Endothelial cell of umbilical vein (primary cell): ENCODE results near the gene RFPL1. TPM values are rescaled to one million over a fixed set of nuclear protein-coding genes. Genes with fewer than 3 reads are reported as not detected.

Experiments
- BruUV-seq: library from RNA; stranded (reverse); fragments of 400-500 nt; replicated peaks from 2 replicates; lab custom pipeline; 2021; lab: Mats Ljungman, UMichigan
- CTCF ChIA-PET: fragments of 300-600, 350-600 bp; sonication (Branson Sonifier 250); formaldehyde crosslinking; loops from one replicate; lab custom pipeline; 2021; ENCODE audit warnings: antibody characterized with exemption, inconsistent platforms; lab: Charles Lee
- POLR2A ChIA-PET: fragments of 300-600, 350-600 bp; sonication (Branson Sonifier 250); formaldehyde crosslinking; loops from one replicate; lab custom pipeline; 2021; ENCODE audit warnings: antibody characterized with exemption, inconsistent platforms; lab: Charles Lee
- DNase-seq: peaks from one replicate; pipeline ENCODE4 v3.0.0-alpha.2; 2011; ENCODE audit warnings: low read depth, low spot score
- FAIRE-seq: peaks from 2 replicates; lab custom pipeline; 2011; peaks lifted over from hg19 to GRCh38; lab: Jason Lieb, UNC
- H2AFZ ChIP-seq: 2 replicates; pipeline ENCODE4 v1.6.0; 2012; ENCODE audit warnings: low read depth, low read length, control low read depth, inconsistent platforms
- H3K27ac ChIP-seq: 2 replicates; pipeline ENCODE4 v1.5.1; 2011; ENCODE audit warnings: low read depth, mild to moderate bottlenecking, control low read depth, low read length, moderate library complexity; ENCODE audit not compliant: insufficient read depth
- H3K27me3 ChIP-seq, 2 experiments: 2 replicates each; pipeline versions ENCODE4 v1.6.0 to v1.6.1; 2011; ENCODE audit warnings: low read length in 2 of 2, mixed read lengths in 1 of 2; ENCODE audit not compliant: control insufficient read depth in 2 of 2, insufficient read depth in 2 of 2
- H3K36me3 ChIP-seq, 2 experiments: 2 replicates in 1 of 2; 3 replicates in 1 of 2; pipeline ENCODE4 v1.5.1; 2011; ENCODE audit warnings: low read length in 2 of 2, mild to moderate bottlenecking in 1 of 2, moderate library complexity in 1 of 2; ENCODE audit not compliant: control insufficient read depth in 2 of 2, insufficient read depth in 2 of 2; ENCODE audit errors: extremely low read depth in 1 of 2
- H3K4me1 ChIP-seq: 3 replicates; pipeline ENCODE4 v1.5.1; 2011; ENCODE audit warnings: mild to moderate bottlenecking, low read length; ENCODE audit not compliant: control insufficient read depth, insufficient read depth; ENCODE audit errors: extremely low read depth
- H3K4me2 ChIP-seq: 2 replicates; pipeline ENCODE4 v1.6.1; 2011; ENCODE audit warnings: low read length, control low read depth, mixed read lengths; ENCODE audit not compliant: insufficient read depth
- H3K4me3 ChIP-seq, 3 experiments: fragments of 200-600 bp in 1 of 3; sonication (generic), shearing (Covaris generic) in 1 of 3; replicated peaks in 1 of 3; 2 replicates each; pipeline ENCODE4 v1.5.1; 2011 to 2016; ENCODE audit warnings: control low read depth in 3 of 3, low read length in 3 of 3, mild to moderate bottlenecking in 2 of 3, inconsistent platforms in 1 of 3, low read depth in 1 of 3, moderate library complexity in 1 of 3; ENCODE audit not compliant: insufficient read depth in 1 of 3
- H3K79me2 ChIP-seq: 2 replicates; pipeline ENCODE4 v1.6.0; 2012; ENCODE audit warnings: low read length, inconsistent platforms; ENCODE audit not compliant: control insufficient read depth, insufficient read depth
- H3K9ac ChIP-seq: replicated peaks from 2 replicates; pipeline ENCODE3; 2011; ENCODE audit warnings: low read length, control low read depth; ENCODE audit not compliant: insufficient read depth; ENCODE audit errors: extremely low read depth
- H3K9me1 ChIP-seq: replicated peaks from 3 replicates; pipeline ENCODE4 v1.6.0; 2011; ENCODE audit warnings: mild to moderate bottlenecking, low read length; ENCODE audit not compliant: control insufficient read depth, insufficient read depth; ENCODE audit errors: extremely low read depth
- H3K9me3 ChIP-seq: replicated peaks from 2 replicates; pipeline ENCODE4 v1.5.1; 2012; ENCODE audit warnings: low read length, inconsistent platforms; ENCODE audit not compliant: control insufficient read depth, insufficient read depth
- H4K20me1 ChIP-seq: replicated peaks from 2 replicates; pipeline ENCODE3; 2011; ENCODE audit warnings: mild to moderate bottlenecking, low read length; ENCODE audit not compliant: control insufficient read depth, insufficient read depth; ENCODE audit errors: extremely low read depth
- EZH2 ChIP-seq: IDR thresholded peaks from 2 replicates; pipeline ENCODE4 v1.6.1; 2012; ENCODE audit warnings: borderline replicate concordance, low read depth, mild to moderate bottlenecking, moderate library complexity, low read length, inconsistent platforms; ENCODE audit not compliant: severe bottlenecking
- FOS ChIP-seq: IDR thresholded peaks from 2 replicates; pipeline ENCODE4 v1.6.1; 2011; ENCODE audit warnings: mild to moderate bottlenecking, low read length, moderate library complexity, borderline replicate concordance; ENCODE audit not compliant: insufficient read depth
- GATA2 ChIP-seq: IDR thresholded peaks from 2 replicates; pipeline ENCODE4 v1.7.0; 2011; ENCODE audit warnings: low read depth, mild to moderate bottlenecking, moderate library complexity, mixed read lengths, low read length; ENCODE audit not compliant: insufficient read length, insufficient read depth
- JUN ChIP-seq: IDR thresholded peaks from 2 replicates; pipeline ENCODE4 v1.6.1; 2011; ENCODE audit warnings: borderline replicate concordance, low read depth; ENCODE audit not compliant: insufficient read length, insufficient read depth
- MYC ChIP-seq: IDR thresholded peaks from one replicate; pipeline ENCODE4 v1.6.1; 2011; ENCODE audit warnings: mild to moderate bottlenecking, low read depth, low read length
- POLR2A ChIP-seq: IDR thresholded peaks from 2 replicates; pipeline ENCODE4 v1.6.1; 2012; ENCODE audit warnings: low read depth, mild to moderate bottlenecking, control low read depth, low read length
- POLR2AphosphoS5 ChIP-seq: IDR thresholded peaks from 2 replicates; pipeline ENCODE4 v1.6.1; 2012; ENCODE audit warnings: low read depth, mild to moderate bottlenecking, control low read depth, low read length, moderate library complexity; ENCODE audit not compliant: insufficient read depth
- dilution Hi-C: fragments of 300-500 bp; cut with MboI; formaldehyde crosslinking; loops from one replicate; pipeline ENCODE4 v1.15.0; 2019; ENCODE audit warnings: low sequenced_read_pairs; ENCODE audit not compliant: extremely low pct_ligation_motif_present
- intact Hi-C: fragments of 100-400 bp; cut with micrococcal nuclease; formaldehyde crosslinking; loops from one replicate; pipeline ENCODE4 v1.10.0; 2022
- polyA plus RNA-seq, 4 experiments: library from polyadenylated mRNA; depleted of rRNA in 3 of 4; stranded (reverse) in 3 of 4; unstranded in 1 of 4; fragments of >200 nt; gene quantifications; 2 replicates each; pipeline versions ENCODE4 v1.2.1 to v1.2.3, GENCODE V29; 2011 to 2012; ENCODE audit warnings: missing spikeins in 1 of 4
- total RNA-seq: library from RNA; stranded (reverse); gene quantifications from 2 replicates; pipeline ENCODE4 v1.2.3, GENCODE V29; 2021
- TF ChIP-seq, protein P1 (sequence below), 2 donors: IDR thresholded peaks; 1 replicate in 1 of 2; 2 replicates in 1 of 2; pipeline ENCODE4 v1.5.1; 2011; ENCODE audit warnings: low read length in 2 of 2, mild to moderate bottlenecking in 2 of 2, moderate library complexity in 2 of 2, control low read depth in 1 of 2, inconsistent platforms in 1 of 2, low read depth in 1 of 2; ENCODE audit not compliant: insufficient read depth in 1 of 2; ENCODE audit errors: extremely low read depth in 1 of 2
- TF ChIP-seq, protein P2 (sequence below): IDR thresholded peaks from 2 replicates; pipeline ENCODE4 v1.6.1; 2011; ENCODE audit not compliant: insufficient read depth, insufficient read length

RFPL1 gene
- total and polyA plus RNA-seq, 2 donors (not counting 3 experiments of a cell fraction or from before 2014, with no cell fraction given) = not detected

DNA sequence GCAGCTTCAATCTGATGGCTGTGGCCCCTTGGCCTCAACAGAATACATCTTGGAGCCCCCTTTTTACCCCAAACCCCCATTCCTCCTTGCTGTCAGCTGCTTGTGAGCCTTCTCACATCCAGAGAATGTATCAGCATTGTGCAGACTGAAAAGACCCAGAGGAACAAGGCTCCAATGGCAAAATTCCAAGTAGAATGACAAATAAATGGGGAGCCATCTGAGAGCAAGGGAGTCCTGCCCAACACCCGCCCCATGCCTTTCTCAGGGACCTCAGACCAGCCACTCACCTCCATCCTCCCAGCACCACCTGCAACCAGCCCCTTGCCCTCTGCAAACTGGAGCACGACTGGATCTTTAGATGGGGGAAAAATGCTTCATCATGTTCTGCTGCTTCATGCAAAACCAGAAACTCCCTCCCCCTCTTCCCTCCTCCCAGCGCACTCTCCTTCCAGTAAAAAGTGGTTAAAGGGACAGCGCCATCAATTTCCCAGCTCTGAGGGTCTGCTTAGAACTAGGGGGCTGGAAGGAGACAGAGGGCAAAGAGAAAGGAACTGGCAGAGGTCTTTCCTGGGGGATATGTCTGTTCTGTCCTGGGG, 39.4 kb downstream of the RFPL1 start:
- TF ChIP-seq EZH2 (no peak), POLR2A (no peak), MYC (no peak), JUN (no peak), GATA2 (no peak), FOS (no peak), POLR2AphosphoS5 (no peak)
- TF ChIP-seq, protein P1, sequence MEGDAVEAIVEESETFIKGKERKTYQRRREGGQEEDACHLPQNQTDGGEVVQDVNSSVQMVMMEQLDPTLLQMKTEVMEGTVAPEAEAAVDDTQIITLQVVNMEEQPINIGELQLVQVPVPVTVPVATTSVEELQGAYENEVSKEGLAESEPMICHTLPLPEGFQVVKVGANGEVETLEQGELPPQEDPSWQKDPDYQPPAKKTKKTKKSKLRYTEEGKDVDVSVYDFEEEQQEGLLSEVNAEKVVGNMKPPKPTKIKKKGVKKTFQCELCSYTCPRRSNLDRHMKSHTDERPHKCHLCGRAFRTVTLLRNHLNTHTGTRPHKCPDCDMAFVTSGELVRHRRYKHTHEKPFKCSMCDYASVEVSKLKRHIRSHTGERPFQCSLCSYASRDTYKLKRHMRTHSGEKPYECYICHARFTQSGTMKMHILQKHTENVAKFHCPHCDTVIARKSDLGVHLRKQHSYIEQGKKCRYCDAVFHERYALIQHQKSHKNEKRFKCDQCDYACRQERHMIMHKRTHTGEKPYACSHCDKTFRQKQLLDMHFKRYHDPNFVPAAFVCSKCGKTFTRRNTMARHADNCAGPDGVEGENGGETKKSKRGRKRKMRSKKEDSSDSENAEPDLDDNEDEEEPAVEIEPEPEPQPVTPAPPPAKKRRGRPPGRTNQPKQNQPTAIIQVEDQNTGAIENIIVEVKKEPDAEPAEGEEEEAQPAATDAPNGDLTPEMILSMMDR (IDR thresholded peaks at IDR 0.05; ENCODE audit: extremely low read depth in 1 of 2, insufficient read depth in 1 of 2, low read depth in 1 of 2, low read length in 2 of 2) = no peak
- TF ChIP-seq, protein P2, sequence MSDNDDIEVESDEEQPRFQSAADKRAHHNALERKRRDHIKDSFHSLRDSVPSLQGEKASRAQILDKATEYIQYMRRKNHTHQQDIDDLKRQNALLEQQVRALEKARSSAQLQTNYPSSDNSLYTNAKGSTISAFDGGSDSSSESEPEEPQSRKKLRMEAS = no peak

More for the DNA sequence above, 39.4 kb downstream of the RFPL1 start:
- ChIA-PET CTCF (interaction anchor here (1.1 kb wide), 1 partner anchor 9 kb away, joined by 3 read pairs; no protein-coding TSS in a partner anchor), POLR2A (no interaction called here)
- H3K27me3 ChIP-seq = peaks cover 48% of the 10 kb centered on the region in 2 experiments
- no peaks in the 10 kb centered on the region for H3K9me3 ChIP-seq
- intact Hi-C loops = loop anchor here (10.0 kb wide), 1 partner anchor 237 kb away; no protein-coding TSS in a partner anchor
- H3K4me1 ChIP-seq = peaks cover 5% of the 10 kb centered on the region
- H2AFZ ChIP-seq = no peak overlapping the region
- H3K36me3 ChIP-seq = no peaks in the 10 kb centered on the region
- H4K20me1 ChIP-seq = no peaks in the 10 kb centered on the region
- no peak for DNase-seq
- H3K79me2 ChIP-seq = no peaks in the 10 kb centered on the region
- no TSS peak for BruUV-seq
- FAIRE-seq = no peak
- no peak overlapping the region for H3K27ac ChIP-seq
- no peak overlapping the region for H3K4me2 ChIP-seq
- no peak overlapping the region for H3K9ac ChIP-seq
- dilution Hi-C loops = no loop called here
- no peak overlapping the region for H3K4me3 ChIP-seq
- H3K9me1 ChIP-seq = no peaks in the 10 kb centered on the region
